ENCODE results near the gene CDCP2.
"Not testable (repeated sequence)": the region's sequence is repeated elsewhere in the genome, so short reads cannot be mapped to it uniquely, and the experiment has no call there.

Gene CDCP2

DNA sequence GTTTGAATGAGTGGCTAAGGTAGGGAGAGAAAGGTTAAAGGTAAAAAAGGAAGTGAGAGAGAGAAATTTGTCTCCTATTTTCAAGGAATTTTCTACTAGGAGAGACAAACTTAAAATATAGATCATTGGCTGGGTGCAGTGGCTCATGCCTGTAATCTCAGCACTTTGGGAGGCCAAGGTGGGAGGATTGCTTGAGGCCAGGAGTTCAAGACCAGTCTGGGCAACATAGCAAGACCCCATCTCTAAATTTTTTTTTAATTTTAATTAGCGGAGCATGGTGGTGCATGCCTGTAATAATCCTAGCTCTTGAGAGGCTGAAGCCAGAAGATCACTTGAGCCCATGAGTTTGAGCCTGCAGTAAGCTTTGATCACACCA, 58.1 kb downstream of the CDCP2 start:
- not testable (repeated sequence) for DNase-seq (ENCODE audit: low read depth in 4 of 4, low spot score in 1 of 4)

- no peak for DNase-seq (ENCODE audit: low read depth in 4 of 4, low spot score in 1 of 4)
Observed at GRCh38 chr1:54094001-54094729, 58.6 kb downstream of the CDCP2 start.

DNA sequence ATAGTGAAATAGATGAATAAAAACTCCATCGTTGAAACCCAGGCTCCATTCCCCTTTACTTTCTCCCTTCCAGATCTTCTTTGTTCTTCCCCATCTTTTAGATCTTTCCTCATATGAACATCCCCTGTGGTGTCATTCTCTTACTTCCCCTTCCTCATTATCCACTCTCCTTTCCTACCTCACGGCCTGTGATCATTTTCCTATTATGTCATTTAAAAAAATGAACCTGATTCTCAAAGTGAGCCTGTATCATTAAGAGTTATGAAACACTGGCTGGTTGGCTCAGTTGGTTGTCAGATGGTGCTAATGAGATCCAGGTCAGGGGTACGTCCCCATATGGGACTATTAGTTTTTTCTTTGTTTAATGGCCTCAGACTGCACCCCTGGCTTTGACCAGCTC, 61.1 kb downstream of the CDCP2 start:
- DNase-seq (ENCODE audit: low read depth in 4 of 4, low spot score in 1 of 4), result no peak

DNA sequence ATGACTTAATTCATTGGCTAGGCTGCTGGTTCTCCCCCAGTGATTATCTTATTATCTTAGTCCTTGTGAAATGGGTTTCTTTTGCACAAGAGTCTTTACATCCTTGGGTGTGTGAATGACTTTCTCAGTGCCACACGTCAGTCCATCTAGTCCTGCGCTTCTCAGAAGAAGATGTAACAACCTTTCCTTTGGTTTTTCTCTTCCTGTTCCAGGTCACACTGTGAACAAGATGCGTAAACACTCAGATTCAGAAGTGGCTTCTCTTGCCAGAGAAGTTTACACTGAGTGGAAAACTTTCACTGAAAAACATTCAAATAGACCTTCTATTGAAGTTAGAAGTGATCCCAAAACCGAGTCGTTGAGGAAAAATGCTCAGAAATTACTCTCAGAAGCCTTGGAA, 64.4 kb downstream of the CDCP2 start:
- no peak for DNase-seq (ENCODE audit: low read depth in 4 of 4, low spot score in 1 of 4)

GRCh38 chr1:54086754-54087153, 66.0 kb downstream of the CDCP2 start:
- DNase-seq (ENCODE audit: low read depth in 4 of 4, low spot score in 1 of 4), result no peak

DNA sequence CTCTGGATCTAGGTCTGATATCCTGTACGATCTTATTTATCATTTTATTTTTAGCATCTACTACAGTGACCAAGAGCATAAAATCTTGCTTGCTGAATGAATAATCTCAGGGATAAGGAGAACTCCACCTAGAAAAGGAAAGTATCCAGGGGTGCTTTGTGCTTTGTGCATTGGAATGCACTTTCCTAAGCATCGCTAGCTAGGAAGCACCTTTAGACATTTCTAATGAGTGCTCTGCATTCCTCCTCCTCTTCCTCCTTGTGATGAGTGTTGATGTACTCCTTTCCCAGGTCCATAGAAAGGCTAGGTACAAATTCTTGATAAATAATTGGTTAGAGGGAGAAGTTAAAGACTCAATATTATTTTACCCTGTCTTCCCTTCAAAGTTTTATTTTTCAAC, 68.0 kb downstream of the CDCP2 start:
- DNase-seq (ENCODE audit: low read depth in 4 of 4, low spot score in 1 of 4), result no peak
